HG03135 (cell line): ENCODE measurements around the gene SLC41A3.
A peak's percentile ranks its signal among the peaks of the same experiment; 100 is the strongest.

Source experiments
- ATAC-seq: cut with Tn5 transposase; IDR thresholded peaks from one replicate; pipeline ENCODE4 v1.9.1; 2021; ENCODE audit warnings: mild to moderate bottlenecking, moderate library complexity; ENCODE audit not compliant: unreplicated experiment

The SLC41A3 gene

DNA sequence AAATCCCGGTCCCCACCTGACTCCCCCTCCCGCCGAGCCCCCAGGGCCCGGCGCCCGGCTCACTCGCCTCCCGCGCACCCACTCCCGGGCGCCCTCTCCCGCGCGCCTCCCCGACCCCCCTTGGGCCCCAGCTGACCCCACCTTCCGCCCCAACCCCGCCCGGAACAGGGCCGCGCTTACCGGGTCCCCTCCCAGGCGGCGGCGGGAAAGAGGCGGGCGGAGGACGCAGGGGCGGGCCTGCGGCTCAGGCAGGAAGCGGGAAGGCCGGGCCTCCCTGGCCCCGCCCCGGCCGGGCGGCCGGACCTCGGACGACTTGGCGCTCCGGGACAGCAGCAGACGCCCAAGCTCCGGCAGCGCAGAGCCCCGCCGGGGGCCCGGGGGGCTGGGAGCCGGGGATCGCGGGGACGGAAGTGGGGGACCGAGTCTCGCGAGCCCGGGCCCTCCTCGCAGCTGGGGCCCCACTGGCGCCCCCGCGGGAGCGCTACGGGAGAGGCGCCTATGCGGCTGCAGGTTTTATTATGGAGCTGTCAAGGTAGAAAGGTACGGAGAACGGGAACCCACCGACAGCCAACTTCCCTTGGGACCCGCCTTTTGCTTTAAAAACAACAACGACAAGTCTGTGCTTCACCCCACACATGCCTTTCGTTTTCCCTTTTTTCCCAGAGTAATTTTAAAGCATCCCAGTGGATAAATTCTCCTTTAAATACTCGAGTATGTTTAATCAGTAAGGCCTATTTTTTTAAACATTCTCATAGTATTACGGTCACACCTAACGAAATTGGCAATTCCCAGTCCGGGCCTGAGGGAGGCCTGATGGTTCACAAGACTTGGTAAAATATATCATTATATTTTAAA lies at the start of gene SLC41A3:
SLC41A3 (minus strand) TSS at position 212 of the 855 bp plus-strand sequence. CDS start 15,905 bp downstream, outside the sequence.
- peak; percentile 91 for ATAC-seq

DNA sequence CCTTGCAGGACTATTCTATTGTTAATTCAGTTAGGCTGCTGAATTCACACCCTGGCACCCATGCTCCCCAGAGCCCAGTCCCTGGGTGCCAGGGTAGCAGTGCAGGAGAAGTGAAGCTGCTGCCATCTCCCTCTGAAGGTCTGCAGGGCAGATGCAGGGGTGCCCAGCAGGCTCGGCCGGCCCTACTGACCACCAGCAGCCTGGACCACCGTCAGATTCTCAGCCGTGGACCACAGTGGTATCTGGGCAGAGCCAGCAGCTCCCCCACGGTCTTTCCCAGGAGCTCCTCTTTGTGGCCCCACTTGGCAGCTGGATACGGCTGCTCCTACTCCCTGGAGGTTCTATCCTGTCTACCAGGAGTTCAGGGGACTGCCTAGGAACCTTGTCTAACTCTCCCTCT lies 49.7 kb upstream of the SLC41A3 start:
- no peak for ATAC-seq

- ATAC-seq, result no peak
Observed at GRCh38 chr3:126132751-126133511, 49.0 kb upstream of the SLC41A3 start.

- ATAC-seq, result no peak
Observed at GRCh38 chr3:126131881-126132750, 48.2 kb upstream of the SLC41A3 start.

- ATAC-seq, result no peak
Observed at GRCh38 chr3:126130981-126131745, 47.2 kb upstream of the SLC41A3 start.

DNA sequence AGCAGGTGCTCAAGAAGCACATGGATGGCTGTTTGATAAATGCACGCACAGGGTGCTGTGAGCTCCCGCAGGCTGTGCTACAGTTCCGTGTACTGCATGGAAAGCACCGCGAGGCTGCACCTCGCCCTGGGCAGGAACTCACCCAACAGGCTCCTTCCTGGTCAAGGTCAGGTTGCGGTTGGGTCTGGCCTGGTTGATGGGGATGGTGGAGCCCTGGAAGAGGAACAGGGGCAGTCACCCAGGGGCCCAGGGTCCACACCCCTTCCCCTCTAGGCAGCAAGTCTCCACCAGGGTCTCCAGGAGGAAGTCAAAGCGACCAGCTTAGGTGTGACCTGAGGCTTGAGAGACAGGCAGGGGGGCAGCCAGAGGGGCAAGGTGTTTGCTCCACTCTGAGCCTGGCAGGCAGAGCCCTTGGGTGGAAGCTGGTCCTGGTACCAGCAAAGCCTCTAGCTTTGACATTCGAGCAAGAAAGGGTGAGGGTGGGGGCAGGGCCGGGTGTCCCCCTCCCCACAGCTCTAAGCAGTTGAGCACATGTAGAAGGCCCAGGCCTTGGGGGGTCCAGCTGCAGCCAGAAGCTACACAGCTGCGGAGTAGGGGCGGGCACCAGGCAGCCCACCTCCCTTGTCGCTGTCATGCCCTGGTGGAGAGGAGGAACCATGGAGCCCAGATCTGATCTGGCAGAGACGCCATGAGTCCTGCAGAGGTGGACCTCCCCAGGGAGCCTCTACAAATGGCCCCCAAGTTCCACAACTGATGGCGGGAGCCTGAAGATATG lies 46.3 kb upstream of the SLC41A3 start:
- no peak for ATAC-seq

GRCh38 chr3:126129398-126129891 lies 45.5 kb upstream of the SLC41A3 start:
- ATAC-seq, result no peak

- ATAC-seq, result no peak
Observed at GRCh38 chr3:126128504-126129397, 44.8 kb upstream of the SLC41A3 start.

- no peak for ATAC-seq
Observed at GRCh38 chr3:126127904-126128303, 44.0 kb upstream of the SLC41A3 start.

- ATAC-seq, result no peak
Observed at GRCh38 chr3:126127452-126127851, 43.5 kb upstream of the SLC41A3 start.

DNA sequence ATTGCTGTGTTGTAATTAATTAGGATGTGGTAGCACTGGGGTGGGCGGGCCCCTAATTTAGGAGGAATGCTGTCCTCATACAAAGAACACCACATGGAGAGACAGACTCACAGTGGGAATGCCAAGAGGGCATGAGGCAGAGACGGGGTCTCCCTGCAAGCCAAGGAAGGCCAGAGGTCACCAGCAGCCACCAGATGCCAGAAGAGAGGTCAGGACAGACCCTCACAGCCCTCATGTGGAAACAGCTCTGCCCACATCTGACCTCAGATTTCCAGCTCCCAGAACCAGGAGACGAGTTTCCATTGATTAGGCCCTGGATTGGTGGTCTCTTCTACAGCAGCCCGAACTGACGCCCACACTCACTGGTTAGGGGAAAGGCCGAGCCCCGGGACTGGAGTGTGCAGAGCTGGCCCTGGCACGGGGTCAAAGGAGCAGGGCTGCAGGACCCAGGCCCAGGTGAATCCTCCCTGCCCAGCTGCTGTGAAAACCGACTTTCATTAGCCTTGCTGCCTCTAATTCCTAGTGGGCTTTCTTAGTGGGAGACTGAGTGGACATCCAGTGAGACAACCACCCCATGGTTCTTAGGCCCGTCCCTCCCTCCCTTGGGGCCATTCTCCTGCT lies 43.0 kb upstream of the SLC41A3 start:
- ATAC-seq, result no peak

GRCh38 chr3:126126286-126126685 lies 42.4 kb upstream of the SLC41A3 start:
- no peak for ATAC-seq

DNA sequence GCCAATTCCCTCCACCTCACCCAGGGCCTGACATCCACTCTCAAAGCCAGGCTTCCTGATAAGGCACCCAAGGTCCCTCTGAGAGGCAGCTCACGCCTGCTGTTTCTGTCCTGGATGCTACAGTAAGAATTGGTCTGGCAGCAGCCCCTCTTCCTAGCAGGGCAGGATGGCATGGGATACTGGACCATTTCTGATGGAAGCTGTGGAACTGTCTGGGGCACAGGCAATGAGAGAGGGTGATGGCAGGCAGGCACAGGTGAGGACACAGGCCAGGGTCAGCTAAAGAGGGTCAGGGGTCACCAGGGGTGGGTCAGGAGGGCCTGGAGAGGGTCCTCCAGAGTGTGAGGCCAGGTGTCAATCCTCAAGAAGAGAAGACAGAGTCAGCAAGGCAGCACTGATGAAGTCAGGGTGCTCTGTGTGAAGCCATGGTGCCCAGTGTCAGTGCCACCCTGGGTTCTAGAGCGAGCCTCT lies 41.9 kb upstream of the SLC41A3 start:
- ATAC-seq, result no peak

- ATAC-seq, result no peak
Observed at GRCh38 chr3:126125341-126125740, 41.4 kb upstream of the SLC41A3 start.

DNA sequence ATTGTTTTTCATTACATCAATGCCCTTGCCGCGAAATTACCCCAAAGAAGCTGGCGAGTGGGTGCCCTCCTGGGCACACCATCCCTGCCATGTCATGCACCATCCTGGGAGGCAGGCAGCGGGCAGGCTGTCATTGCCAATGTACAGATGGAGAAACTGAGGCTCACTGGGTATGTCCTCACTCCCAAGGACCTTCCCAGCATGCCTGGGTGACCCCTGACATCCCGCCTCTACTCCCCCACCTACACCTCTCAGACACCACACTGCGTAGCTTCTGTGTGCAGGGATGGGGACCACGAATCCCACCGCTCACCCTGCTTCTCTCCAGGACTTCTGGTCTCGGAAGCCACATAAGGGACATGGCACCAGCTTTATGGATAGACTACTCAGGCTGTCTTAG lies 41.0 kb upstream of the SLC41A3 start:
- no peak for ATAC-seq

- ATAC-seq, result no peak
Observed at GRCh38 chr3:126124148-126124868, 40.4 kb upstream of the SLC41A3 start.

DNA sequence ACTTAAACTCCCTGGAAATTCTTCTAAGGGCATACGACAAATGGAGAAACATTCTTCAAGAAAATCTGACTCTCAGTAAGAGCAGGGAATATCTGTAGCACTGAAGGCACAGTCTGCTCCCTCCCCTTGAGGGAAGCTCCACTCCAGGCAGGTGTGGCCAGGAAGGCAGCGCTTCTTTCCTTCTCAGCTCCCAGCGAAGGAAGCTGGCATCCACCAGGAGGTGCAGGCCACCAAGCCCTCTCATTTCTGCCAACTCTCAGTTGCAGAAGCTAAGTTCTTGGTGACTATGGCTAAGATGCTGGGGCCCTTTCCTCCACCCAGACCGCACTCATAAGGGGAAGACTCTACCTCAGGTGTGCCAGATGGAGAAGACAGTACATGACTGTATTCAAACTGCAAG lies 37.7 kb upstream of the SLC41A3 start:
- ATAC-seq, result no peak
